ENCODE measurements around the gene SPATA4. TPM values are rescaled to one million over a fixed set of nuclear protein-coding genes. Genes with fewer than 3 reads are reported as not detected.

Gene SPATA4
- total RNA-seq, 1 experiment from 2014 or later: not detected

GRCh38 chr4:176238826-176239225 lies 43.4 kb upstream of the SPATA4 start:
- Mint-ChIP-seq H3K27me3 (ENCODE audit: low read depth) (no peaks in the 10 kb centered on the region), H3K27ac (no peak overlapping the region; a peak in 1 of 7 replicates), H3K4me1 (peaks cover 15 to 16% of the 10 kb centered on the region in 2 experiments), H3K36me3 (ENCODE audit: insufficient read depth in 1 of 3, low read depth in 3 of 3) (no peaks in the 10 kb centered on the region), H3K9me3 (no peaks in the 10 kb centered on the region), H3K4me3 (no peak overlapping the region)
- no peak for DNase-seq
- no peaks in the 10 kb centered on the region for H3K79me2 ChIP-seq (ENCODE audit: insufficient read depth, low read length)
- H4K8ac ChIP-seq (replicated peaks; ENCODE audit: insufficient read length, low read depth, low read length): no peak overlapping the region
- H3K18ac ChIP-seq (ENCODE audit: insufficient read length, low read depth, low read length): no peak overlapping the region
- H4K5ac ChIP-seq (ENCODE audit: insufficient read length, low read depth, low read length): no peak overlapping the region
- WGBS (ENCODE audit: extremely low coverage, insufficient read length, low lambda C conversion rate): no CpG with 5 or more reads among the region's 4 CpGs
- no peak overlapping the region for H2BK20ac ChIP-seq (ENCODE audit: low read depth, low read length, poor library complexity, severe bottlenecking)
- no peak overlapping the region for H2BK12ac ChIP-seq (ENCODE audit: insufficient read length, low read depth, low read length)
- H3K56ac ChIP-seq (ENCODE audit: insufficient read length, low read depth, low read length): no peak overlapping the region
- no peak overlapping the region for H3K9ac ChIP-seq (ENCODE audit: extremely low read depth, insufficient read length, low read length)
- no peak overlapping the region for H2BK15ac ChIP-seq (ENCODE audit: low read depth, low read length)
- H3T11ph ChIP-seq (ENCODE audit: low read length): no peak overlapping the region
- H3K27me3 ChIP-seq (ENCODE audit: insufficient read depth, low read length): no peaks in the 10 kb centered on the region
- TF ChIP-seq, protein P1, sequence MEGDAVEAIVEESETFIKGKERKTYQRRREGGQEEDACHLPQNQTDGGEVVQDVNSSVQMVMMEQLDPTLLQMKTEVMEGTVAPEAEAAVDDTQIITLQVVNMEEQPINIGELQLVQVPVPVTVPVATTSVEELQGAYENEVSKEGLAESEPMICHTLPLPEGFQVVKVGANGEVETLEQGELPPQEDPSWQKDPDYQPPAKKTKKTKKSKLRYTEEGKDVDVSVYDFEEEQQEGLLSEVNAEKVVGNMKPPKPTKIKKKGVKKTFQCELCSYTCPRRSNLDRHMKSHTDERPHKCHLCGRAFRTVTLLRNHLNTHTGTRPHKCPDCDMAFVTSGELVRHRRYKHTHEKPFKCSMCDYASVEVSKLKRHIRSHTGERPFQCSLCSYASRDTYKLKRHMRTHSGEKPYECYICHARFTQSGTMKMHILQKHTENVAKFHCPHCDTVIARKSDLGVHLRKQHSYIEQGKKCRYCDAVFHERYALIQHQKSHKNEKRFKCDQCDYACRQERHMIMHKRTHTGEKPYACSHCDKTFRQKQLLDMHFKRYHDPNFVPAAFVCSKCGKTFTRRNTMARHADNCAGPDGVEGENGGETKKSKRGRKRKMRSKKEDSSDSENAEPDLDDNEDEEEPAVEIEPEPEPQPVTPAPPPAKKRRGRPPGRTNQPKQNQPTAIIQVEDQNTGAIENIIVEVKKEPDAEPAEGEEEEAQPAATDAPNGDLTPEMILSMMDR (conservative IDR thresholded peaks at IDR 0.05): no peak
- H2AK5ac ChIP-seq (ENCODE audit: insufficient read length, low read length): no peak overlapping the region
- no peak overlapping the region for H2BK5ac ChIP-seq (ENCODE audit: insufficient read length, low read length)
- H4K20me1 ChIP-seq (ENCODE audit: control insufficient read depth, insufficient read depth, insufficient read length): no peaks in the 10 kb centered on the region
- no peak overlapping the region for H3K27ac ChIP-seq (ENCODE audit: insufficient read length, low read depth, low read length)
- no peak overlapping the region for H2BK120ac ChIP-seq (ENCODE audit: low read depth, low read length, poor library complexity, severe bottlenecking)
- no peaks in the 10 kb centered on the region for H3K23me2 ChIP-seq (ENCODE audit: insufficient read length, low read depth, low read length, poor library complexity, severe bottlenecking)
- no peak overlapping the region for H3K14ac ChIP-seq (ENCODE audit: insufficient read depth, low read length)
- no peak overlapping the region for H4K91ac ChIP-seq (ENCODE audit: insufficient read length, low read depth, low read length)
- H2AFZ ChIP-seq (ENCODE audit: low read length): no peak overlapping the region
- no peaks in the 10 kb centered on the region for H3K9me3 ChIP-seq (ENCODE audit: control insufficient read depth, low read depth, low read length)
- no peaks in the 10 kb centered on the region for H3K79me1 ChIP-seq (ENCODE audit: insufficient read depth, low read depth, low read length, poor library complexity, severe bottlenecking)
- no peak overlapping the region for H3K23ac ChIP-seq (ENCODE audit: insufficient read length, low read depth, low read length)
- H3K4me2 ChIP-seq (ENCODE audit: insufficient read depth, insufficient read length, low read length): no peak overlapping the region
- no peaks in the 10 kb centered on the region for H3K4me1 ChIP-seq (ENCODE audit: insufficient read depth, low read length)
- no peak overlapping the region for H3K4ac ChIP-seq (ENCODE audit: low read depth, low read length)

Measured in H9 (cell line).